Trophoblast cell (in vitro differentiated cells and primary cell): Measurements from ENCODE around the gene LBX2.

ENCODE experiments used
- DNase-seq, 2 donors: peaks; one replicate each; pipeline ENCODE4 v3.0.0-alpha.2; 2016
- H2AFZ ChIP-seq: 2 replicates; pipeline ENCODE4 v1.6.1; 2013; ENCODE audit warnings: low read length, moderate library complexity, mild to moderate bottlenecking; ENCODE audit not compliant: insufficient read depth, poor library complexity
- H2AK5ac ChIP-seq: 2 replicates; pipeline ENCODE4 v1.6.1; 2013; ENCODE audit warnings: mild to moderate bottlenecking, low read length
- H2BK120ac ChIP-seq: 2 replicates; pipeline ENCODE4 v1.6.1; 2013; ENCODE audit warnings: low read length, mild to moderate bottlenecking, moderate library complexity; ENCODE audit not compliant: insufficient read depth, poor library complexity
- H2BK12ac ChIP-seq: 2 replicates; pipeline ENCODE4 v1.6.1; 2013; ENCODE audit warnings: mild to moderate bottlenecking, low read length, moderate library complexity
- H2BK5ac ChIP-seq: 2 replicates; pipeline ENCODE4 v1.6.1; 2013; ENCODE audit warnings: low read length, low read depth, moderate library complexity, mild to moderate bottlenecking; ENCODE audit not compliant: poor library complexity
- H3K14ac ChIP-seq: 2 replicates; pipeline ENCODE4 v1.6.1; 2013; ENCODE audit warnings: mild to moderate bottlenecking, low read length
- H3K18ac ChIP-seq: 2 replicates; pipeline ENCODE4 v1.6.1; 2013; ENCODE audit warnings: mild to moderate bottlenecking, low read length
- H3K23ac ChIP-seq: 2 replicates; pipeline ENCODE4 v1.6.1; 2013; ENCODE audit warnings: low read length
- H3K27ac ChIP-seq: 2 replicates; pipeline ENCODE4 v1.5.1; 2013; ENCODE audit warnings: low read depth, mild to moderate bottlenecking, inconsistent platforms, low read length, moderate library complexity
- H3K27me3 ChIP-seq: 2 replicates; pipeline ENCODE4 v1.6.1; 2013; ENCODE audit warnings: inconsistent platforms, mild to moderate bottlenecking, low read length, moderate library complexity; ENCODE audit not compliant: insufficient read depth
- H3K36me3 ChIP-seq, 2 experiments: 1 replicate in 1 of 2; 2 replicates in 1 of 2; pipeline ENCODE4 v1.6.1; 2013; ENCODE audit warnings: low read length in 2 of 2, mild to moderate bottlenecking in 2 of 2, moderate library complexity in 1 of 2; ENCODE audit not compliant: insufficient read depth in 2 of 2, control insufficient read depth in 1 of 2
- H3K4ac ChIP-seq: 2 replicates; pipeline ENCODE4 v1.6.1; 2013; ENCODE audit warnings: low read depth, mild to moderate bottlenecking, low read length, moderate library complexity
- H3K4me1 ChIP-seq, 2 experiments: 1 replicate in 1 of 2; 2 replicates in 1 of 2; pipeline ENCODE4 v1.6.1; 2013; ENCODE audit warnings: low read length in 2 of 2, mild to moderate bottlenecking in 2 of 2, moderate library complexity in 1 of 2; ENCODE audit not compliant: insufficient read depth in 2 of 2, control insufficient read depth in 1 of 2
- H3K4me2 ChIP-seq: 2 replicates; pipeline ENCODE4 v1.6.1; 2013; ENCODE audit warnings: inconsistent platforms, mild to moderate bottlenecking, low read length, moderate library complexity
- H3K4me3 ChIP-seq: 2 replicates; pipeline ENCODE4 v1.5.1; 2013; ENCODE audit warnings: mild to moderate bottlenecking, low read depth, low read length, inconsistent platforms
- H3K79me1 ChIP-seq: one replicate; pipeline ENCODE4 v1.6.1; 2013; ENCODE audit warnings: low read length
- H3K79me2 ChIP-seq: 2 replicates; pipeline ENCODE4 v1.6.1; 2013; ENCODE audit warnings: low read length, mild to moderate bottlenecking; ENCODE audit not compliant: control insufficient read depth, insufficient read depth, poor library complexity
- H3K9ac ChIP-seq: 2 replicates; pipeline ENCODE4 v1.6.1; 2013; ENCODE audit warnings: mild to moderate bottlenecking, low read length
- H3K9me3 ChIP-seq: 2 replicates; pipeline ENCODE4 v1.6.1; 2013; ENCODE audit warnings: low read depth, mild to moderate bottlenecking, control low read depth, inconsistent platforms, low read length; ENCODE audit not compliant: insufficient read depth
- H4K12ac ChIP-seq: 2 replicates; pipeline ENCODE4 v1.6.1; 2013; ENCODE audit warnings: low read depth, mild to moderate bottlenecking, low read length, moderate library complexity
- H4K8ac ChIP-seq: 2 replicates; pipeline ENCODE4 v1.6.1; 2013; ENCODE audit warnings: low read depth, mild to moderate bottlenecking, low read length, moderate library complexity
- H4K91ac ChIP-seq: one replicate; pipeline ENCODE4 v1.6.1; 2013; ENCODE audit warnings: low read depth, mild to moderate bottlenecking, low read length, moderate library complexity
- whole genome bisulfite sequencing: extraction: QIAGEN DNeasy Blood & Tissue Kit; methylation state at CpG from one replicate; pipeline ENCODE4 v1.1.7; 2013; ENCODE audit warnings: missing lambda C conversion rate; ENCODE audit not compliant: insufficient read length, insufficient coverage; ENCODE audit errors: extremely low coverage; 5-methylcytosine and 5-hydroxymethylcytosine counted together

LBX2 gene

DNA sequence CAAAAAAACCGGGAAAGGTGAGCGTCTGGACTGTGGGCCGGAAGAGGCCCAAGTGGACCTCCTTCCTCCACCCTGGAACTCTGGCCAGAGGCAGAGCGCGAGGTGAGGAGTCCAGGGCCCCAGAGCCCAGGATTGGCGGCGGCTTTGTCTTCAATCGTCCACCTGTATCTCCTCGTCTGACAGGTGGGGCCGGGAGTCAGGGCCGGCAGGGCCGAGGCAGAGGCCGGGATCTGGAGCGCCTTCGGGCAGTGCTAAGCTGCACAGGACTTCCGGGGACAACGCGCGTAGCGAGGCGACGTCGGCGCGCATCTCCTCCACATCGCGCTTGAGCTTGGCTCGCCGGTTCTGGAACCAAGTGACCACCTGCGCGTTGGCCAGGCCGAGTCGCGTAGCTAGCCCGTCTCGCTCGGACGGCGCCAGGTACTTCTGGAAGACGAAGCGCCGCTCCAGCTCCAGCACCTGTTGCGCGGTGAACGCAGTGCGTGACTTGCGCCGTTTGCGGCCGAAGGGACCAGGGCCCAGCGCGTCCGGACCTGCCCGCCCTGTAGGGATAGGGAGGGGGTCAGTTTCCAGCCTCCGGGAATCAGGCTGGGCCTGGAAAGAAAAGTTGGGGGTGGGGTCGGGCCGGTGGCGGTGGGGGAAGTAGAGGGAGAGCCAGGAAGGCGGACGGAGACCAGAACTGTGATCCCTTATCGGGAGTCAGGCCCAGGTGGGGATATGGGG, 1.5 kb downstream of the LBX2 start:
- Histone ChIP-seq H2AFZ (peak overlapping the region; percentile 27), H4K12ac (no peak overlapping the region), H3K27ac (no peak overlapping the region), H3K4me3 (peak overlapping the region; percentile 54), H3K14ac (no peak overlapping the region), H3K36me3 (peaks cover 2 to 8% of the 10 kb centered on the region in 2 experiments), H3K4me1 (peaks cover 20 to 21% of the 10 kb centered on the region in 2 experiments), H3K79me2 (peaks cover 4% of the 10 kb centered on the region), H3K27me3 (peaks cover 57% of the 10 kb centered on the region), H3K18ac (no peak overlapping the region), H2BK12ac (no peak overlapping the region), H3K9me3 (peaks cover 2% of the 10 kb centered on the region), H3K9ac (no peak overlapping the region), H4K91ac (no peak overlapping the region), H3K4me2 (peak overlapping the region; percentile 63), H4K8ac (peak overlapping the region; percentile 1), H3K79me1 (peaks cover 10% of the 10 kb centered on the region), H2BK5ac (no peak overlapping the region), H3K4ac (no peak overlapping the region), H3K23ac (no peak overlapping the region), H2AK5ac (no peak overlapping the region), H2BK120ac (no peak overlapping the region)
- no CpG with 5 or more reads among the region's 61 CpGs for WGBS
- DNase-seq = peak; percentile 39 to 71

DNA sequence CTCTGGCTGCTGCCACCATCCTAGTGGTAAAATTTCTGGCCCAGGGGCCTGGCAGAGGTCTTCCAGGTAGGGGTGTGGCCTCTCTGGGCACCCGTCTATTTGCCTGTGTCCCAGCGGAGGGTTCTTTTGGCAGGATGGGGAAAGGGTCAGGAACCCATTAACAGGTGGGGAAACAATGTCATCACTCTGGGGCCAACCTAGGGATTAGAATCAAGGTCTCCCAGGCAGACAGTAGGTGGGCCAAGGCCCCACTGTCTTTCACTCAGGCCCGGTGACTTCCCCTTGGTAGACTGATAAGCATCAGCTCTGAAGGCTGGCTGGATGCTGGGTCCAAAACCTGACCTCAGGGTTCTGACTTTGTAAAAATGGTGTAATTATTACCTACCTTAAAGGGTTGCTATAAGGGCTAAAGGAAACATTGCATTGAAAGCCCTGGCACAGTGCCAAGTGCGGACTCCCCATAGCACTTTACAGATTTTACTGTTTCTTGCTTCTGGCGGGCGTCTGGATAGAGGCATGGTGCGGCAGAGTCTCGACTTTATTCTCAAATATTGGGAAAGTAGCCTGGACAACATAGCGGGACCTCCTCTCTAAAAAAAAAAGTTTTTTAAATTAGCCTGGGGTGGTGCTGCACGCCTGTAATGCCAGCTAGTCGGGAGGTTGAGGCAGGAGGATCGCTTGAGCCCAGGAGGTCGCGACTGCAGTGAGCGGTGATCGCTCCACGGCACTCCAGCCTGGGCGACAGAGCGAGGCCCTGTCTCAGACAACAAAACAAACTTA, 2.2 kb downstream of the LBX2 start:
- Histone ChIP-seq H4K91ac (no peak overlapping the region), H3K14ac (no peak overlapping the region), H2BK120ac (no peak overlapping the region), H3K4me3 (no peak overlapping the region), H3K79me1 (peaks cover 3% of the 10 kb centered on the region), H3K4me1 (peaks cover 18% of the 10 kb centered on the region in 2 experiments), H3K9me3 (peaks cover 2% of the 10 kb centered on the region), H2BK5ac (no peak overlapping the region), H2AK5ac (no peak overlapping the region), H2BK12ac (no peak overlapping the region), H3K27ac (no peak overlapping the region), H4K12ac (no peak overlapping the region), H4K8ac (no peak overlapping the region), H3K36me3 (peaks cover 8 to 15% of the 10 kb centered on the region in 2 experiments), H3K4ac (no peak overlapping the region), H3K79me2 (no peaks in the 10 kb centered on the region), H3K4me2 (peak overlapping the region; percentile 63), H3K18ac (no peak overlapping the region), H3K27me3 (peaks cover 50% of the 10 kb centered on the region), H3K9ac (no peak overlapping the region), H3K23ac (no peak overlapping the region), H2AFZ (no peak overlapping the region)
- WGBS = no CpG with 5 or more reads among the region's 19 CpGs
- DNase-seq = no peak

DNA sequence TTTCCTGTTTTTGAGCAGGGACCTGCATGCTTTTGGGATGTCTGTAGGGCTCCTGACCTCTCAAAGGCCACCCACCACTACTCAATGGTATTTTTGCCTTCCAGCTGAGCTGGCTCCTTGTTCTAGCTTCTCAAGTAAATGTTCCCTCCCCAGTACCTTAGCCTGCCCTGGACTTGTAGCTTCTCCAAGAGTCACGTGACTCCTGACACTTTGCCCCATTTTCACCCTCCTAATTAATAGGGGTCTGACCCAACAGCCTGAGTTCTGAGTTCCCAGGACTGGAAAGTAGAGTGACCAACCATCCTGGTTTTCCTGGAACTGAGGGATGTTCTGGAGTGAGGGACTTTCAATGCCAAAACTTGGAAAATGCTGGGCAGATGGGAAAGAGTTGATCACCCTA, 4.0 kb downstream of the LBX2 start:
- no peak overlapping the region for H3K23ac ChIP-seq
- H3K14ac ChIP-seq = no peak overlapping the region
- H3K36me3 ChIP-seq = peaks cover 24 to 33% of the 10 kb centered on the region in 2 experiments
- no peak overlapping the region for H3K9ac ChIP-seq
- H3K4me2 ChIP-seq = no peak overlapping the region
- H3K79me2 ChIP-seq = no peaks in the 10 kb centered on the region
- H3K4me1 ChIP-seq = peaks cover 16 to 18% of the 10 kb centered on the region in 2 experiments
- DNase-seq = no peak
- H2AFZ ChIP-seq = no peak overlapping the region
- no peak overlapping the region for H3K4ac ChIP-seq
- H3K79me1 ChIP-seq = peaks cover 3% of the 10 kb centered on the region
- H3K27ac ChIP-seq = no peak overlapping the region
- no peak overlapping the region for H2AK5ac ChIP-seq
- H2BK12ac ChIP-seq = no peak overlapping the region
- H4K8ac ChIP-seq = no peak overlapping the region
- H4K91ac ChIP-seq = no peak overlapping the region
- no peak overlapping the region for H3K18ac ChIP-seq
- H2BK5ac ChIP-seq = no peak overlapping the region
- WGBS = no CpG with 5 or more reads among the region's 1 CpG
- H4K12ac ChIP-seq = no peak overlapping the region
- H3K27me3 ChIP-seq = peaks cover 32% of the 10 kb centered on the region
- no peak overlapping the region for H3K4me3 ChIP-seq
- H3K9me3 ChIP-seq = peaks cover 3% of the 10 kb centered on the region
- no peak overlapping the region for H2BK120ac ChIP-seq

DNA sequence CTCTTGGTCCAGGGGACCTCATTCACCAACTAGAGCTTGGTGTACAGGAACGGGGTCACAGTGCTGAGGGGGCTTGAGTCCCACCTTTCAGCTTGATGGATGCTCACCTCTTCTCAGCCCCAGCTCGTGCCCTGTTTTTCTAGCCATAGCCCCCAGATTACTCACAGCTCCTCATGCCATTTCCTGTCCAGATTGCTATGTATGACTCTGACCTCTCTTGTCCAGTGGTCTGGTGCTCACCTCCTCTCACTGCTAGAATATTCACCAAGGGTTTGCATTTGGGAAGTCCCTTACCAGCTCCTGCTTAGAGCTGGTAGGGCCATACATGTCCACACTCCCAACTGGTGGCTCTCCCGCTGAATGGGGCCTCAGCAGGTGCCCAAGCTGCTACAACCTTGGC, 5.9 kb downstream of the LBX2 start:
- Histone ChIP-seq H3K4me3 (no peak overlapping the region), H3K4me1 (peaks cover 11 to 12% of the 10 kb centered on the region in 2 experiments), H2AFZ (no peak overlapping the region), H2BK12ac (no peak overlapping the region), H2BK120ac (no peak overlapping the region), H3K9me3 (peaks cover 3% of the 10 kb centered on the region), H3K14ac (no peak overlapping the region), H3K4ac (no peak overlapping the region), H2BK5ac (no peak overlapping the region), H3K9ac (no peak overlapping the region), H3K18ac (no peak overlapping the region), H3K4me2 (no peak overlapping the region), H3K27me3 (peaks cover 13% of the 10 kb centered on the region), H3K36me3 (peaks cover 30 to 39% of the 10 kb centered on the region in 2 experiments), H3K79me1 (peaks cover 2% of the 10 kb centered on the region), H2AK5ac (no peak overlapping the region), H3K27ac (no peak overlapping the region), H3K23ac (no peak overlapping the region), H4K12ac (no peak overlapping the region), H3K79me2 (no peaks in the 10 kb centered on the region), H4K91ac (no peak overlapping the region), H4K8ac (no peak overlapping the region)
- no peak for DNase-seq
- WGBS = no CpG with 5 or more reads among the region's 3 CpGs
